IPS-NIHi7 (cell line): Measurements from ENCODE around the gene POU2F3.
"Not testable (repeated sequence)": the region's sequence is repeated elsewhere in the genome, so short reads cannot be mapped to it uniquely, and the experiment has no call there.

Experiments
- DNase-seq: peaks from one replicate; pipeline ENCODE4 v3.0.0; 2012; ENCODE audit warnings: mixed read lengths; ENCODE audit errors: extremely low spot score

POU2F3 gene

DNA sequence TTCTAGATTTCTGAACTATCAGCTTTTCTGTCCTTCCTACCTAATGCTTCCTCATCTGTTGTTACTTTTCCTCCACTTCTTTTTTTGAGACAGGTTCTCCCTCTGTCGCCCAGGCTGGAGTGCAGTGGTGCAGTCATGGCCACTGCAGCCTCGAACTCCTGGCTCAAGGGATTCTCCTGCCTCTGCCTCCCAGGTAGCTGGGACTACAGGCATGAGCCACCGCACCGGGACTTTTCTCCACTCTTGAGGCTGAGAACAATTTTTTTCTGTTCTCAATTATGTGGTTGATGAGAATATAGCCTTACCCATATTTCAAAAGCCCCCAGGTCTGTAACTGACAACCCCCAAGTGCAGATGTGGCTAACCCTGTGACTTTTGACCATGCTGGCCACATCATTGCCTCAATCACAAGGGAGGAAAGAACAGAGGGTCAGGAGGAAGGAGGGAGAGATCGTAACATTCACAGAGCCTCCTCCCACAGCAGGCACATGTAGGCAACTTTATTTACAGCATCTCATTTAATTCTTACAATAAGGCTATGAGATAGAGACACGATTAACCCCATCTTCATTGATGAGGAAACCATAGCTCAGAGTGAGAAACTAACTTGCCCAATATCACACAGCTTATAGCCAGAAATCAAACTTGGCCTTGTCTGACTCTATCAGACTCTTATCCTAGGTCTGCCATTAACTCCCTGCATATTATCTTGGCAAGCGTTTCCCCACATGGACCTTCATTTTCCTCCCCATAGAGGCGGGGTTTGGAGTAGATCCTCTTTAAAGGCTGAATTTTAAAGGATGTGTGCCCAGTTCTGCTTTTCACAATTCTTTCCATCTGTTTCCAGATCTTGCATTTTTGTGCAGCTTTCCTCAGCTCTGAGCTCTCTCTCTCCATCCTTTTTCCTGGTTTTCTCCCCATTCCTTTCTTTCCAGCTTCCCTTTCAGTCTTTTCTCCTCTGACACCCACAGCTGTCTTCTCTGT is 9.6 kb downstream of the POU2F3 start:
- no peak for DNase-seq

DNA sequence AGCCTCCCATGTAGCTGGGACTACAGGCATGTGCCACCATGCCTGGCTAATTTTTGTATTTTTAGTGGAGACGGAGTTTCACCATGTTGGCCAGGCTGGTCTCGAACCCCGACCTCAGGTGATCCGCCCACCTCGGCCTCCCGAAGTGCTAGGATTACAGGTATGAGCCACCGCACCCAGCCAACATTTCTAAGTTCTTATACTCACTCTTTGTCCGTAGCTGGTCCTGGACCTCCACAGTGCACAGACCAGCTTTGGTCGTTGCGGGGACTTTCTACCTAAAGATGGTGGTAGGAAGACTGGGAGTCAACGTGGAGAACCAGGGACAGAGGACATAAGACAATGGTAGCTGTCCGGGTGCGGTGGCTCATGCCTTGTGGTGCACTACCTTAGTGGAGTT is 13.4 kb downstream of the POU2F3 start:
- not testable (repeated sequence) for DNase-seq

DNA sequence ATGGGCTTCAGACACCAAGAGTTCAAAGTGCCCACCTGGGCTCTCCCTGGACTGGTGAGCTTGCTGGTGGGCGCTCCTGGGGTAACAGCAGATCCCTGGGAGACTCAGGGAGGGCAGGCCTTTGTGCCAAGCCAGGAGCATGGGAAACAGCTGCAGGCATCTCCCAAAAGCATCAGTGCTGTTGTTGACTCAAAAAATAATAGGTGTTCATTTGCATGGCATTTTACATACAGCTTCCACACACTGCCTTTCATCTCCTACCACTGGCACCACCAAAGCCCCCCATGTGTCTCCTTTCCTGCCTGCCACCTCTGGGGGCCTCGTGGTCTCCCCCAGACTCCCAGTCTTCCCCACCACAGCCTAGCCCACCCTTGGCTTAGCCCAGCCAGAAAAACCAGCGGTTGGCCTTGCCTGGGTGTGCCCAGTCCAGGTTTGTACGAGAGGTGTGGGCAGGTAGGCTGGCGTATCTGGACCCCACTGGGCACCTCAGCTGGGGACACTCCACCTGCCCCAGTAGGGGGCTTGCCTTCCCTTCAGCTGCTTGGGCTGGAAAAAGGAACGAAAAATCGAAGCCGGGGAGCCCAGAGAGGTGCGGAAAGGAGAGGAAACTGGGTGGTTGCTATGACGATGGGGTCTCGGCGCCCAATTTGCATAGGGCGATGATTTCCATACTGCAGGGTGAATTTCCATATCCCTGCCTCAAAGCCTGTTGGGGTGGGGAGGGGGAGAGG is 15.0 kb downstream of the POU2F3 start:
- DNase-seq = peak; percentile 85

DNA sequence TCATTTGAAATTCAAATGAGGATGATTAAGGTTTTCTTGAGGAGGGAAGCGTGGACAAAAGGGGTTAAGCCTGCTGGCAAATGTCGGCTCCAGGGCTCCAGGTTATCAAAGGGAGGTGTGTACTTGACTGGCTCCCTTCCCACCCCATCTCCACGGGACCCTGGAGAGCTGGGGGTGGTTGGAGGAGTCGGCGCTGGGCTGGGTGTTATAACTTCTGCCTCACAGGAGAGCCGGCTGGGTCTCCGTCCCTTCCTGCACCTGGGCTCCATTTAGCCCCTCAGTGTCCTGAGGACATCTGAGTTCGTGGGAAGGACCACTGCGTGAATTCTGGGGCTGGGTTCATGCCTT is 15.6 kb downstream of the POU2F3 start:
- no peak for DNase-seq

DNA sequence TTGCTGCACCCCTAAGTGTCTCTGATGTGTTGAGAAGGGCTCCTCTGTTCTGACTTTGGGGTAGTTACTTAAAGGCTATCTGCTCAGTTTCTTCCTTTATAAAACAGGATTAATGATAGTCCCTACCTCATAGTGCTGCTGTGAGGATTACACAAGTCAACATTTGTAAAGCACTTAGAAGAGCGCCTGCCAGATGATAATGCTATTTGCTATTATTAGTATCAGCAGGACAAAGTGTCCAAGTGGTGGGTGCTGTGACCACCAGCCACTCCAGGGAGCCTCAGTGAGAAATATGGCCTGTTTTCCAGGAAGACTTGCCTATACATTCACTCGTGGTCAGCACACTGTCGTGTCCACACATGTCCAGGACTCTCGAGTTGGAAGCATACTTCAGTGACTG is 16.2 kb downstream of the POU2F3 start:
- DNase-seq = no peak

DNA sequence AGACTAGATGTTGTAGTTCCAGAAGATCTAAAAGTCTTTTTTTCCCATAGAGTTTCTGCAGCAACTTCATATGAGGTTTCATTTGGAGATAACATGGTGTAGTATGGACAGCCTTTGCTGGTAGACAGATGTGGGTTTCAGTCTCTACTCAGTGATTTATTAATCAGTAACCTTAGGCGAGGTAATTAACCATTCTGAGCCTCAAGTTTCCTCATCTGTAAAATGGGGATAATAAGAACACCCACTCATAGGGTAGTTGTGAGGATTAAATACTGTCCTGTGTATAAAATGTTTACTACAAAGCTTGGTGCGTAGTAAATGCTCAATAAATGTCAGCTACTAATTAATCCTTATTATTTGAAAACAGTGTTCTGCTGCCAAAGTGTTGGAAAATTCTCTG is 16.8 kb downstream of the POU2F3 start:
- DNase-seq = no peak

DNA sequence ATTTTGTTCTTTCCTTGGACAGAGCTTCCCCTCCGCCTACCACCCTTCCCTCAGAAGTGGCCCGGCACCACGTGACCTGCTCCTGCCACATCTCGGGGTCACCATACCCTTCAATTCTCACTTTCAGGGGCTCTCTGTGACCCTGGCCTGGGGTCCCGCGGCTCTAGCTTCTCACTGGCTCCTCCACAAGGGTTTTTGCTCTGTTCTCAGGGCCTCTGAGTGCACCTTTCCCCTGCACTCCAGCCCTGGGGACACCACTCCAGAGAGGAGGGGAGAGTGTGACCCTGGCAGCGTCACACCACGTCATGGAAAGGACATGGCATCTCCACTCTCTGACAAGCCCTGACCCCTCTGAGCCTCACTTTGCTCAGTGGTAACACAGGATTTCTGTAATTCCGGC is 17.4 kb downstream of the POU2F3 start:
- DNase-seq = no peak

DNA sequence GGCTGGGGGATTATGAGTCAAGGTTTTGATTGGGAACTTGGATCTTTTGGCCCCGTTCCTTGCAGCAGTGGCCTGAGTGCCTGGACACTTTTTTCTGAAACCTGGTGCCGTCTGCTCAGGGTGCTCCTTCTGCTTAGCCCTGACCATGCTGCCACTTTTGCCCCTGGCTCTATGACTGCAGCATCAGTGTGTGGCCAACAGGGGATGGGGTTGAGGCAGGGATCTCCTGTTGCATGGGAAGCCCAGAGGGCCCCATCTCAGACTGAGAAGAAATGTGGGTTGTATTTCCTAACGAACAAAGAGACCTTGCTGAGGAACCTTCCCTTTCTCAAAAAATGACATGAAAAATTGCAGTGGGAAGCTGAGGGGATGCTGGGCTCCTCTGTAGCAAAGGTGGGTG is 18.7 kb downstream of the POU2F3 start:
- no peak for DNase-seq

DNA sequence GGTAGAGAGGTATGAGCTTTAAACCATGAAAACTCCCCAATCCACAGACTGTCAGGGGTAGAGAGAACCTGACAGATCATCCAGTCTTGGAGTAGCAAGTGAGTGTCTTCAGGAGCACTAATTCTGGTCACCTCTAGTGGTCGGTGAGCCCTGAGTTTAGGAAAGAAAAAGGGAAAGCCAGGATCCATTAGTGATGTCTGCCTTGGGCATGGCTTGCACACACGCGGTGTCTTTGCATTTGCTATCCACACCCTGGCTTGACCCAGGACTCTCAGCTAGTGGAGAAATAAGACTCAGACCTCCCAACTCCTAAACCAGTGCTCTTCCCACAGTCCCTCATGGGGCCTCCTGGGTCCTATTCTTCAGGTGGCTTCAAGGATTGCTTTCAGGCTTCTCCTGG is 19.3 kb downstream of the POU2F3 start:
- no peak for DNase-seq

DNA sequence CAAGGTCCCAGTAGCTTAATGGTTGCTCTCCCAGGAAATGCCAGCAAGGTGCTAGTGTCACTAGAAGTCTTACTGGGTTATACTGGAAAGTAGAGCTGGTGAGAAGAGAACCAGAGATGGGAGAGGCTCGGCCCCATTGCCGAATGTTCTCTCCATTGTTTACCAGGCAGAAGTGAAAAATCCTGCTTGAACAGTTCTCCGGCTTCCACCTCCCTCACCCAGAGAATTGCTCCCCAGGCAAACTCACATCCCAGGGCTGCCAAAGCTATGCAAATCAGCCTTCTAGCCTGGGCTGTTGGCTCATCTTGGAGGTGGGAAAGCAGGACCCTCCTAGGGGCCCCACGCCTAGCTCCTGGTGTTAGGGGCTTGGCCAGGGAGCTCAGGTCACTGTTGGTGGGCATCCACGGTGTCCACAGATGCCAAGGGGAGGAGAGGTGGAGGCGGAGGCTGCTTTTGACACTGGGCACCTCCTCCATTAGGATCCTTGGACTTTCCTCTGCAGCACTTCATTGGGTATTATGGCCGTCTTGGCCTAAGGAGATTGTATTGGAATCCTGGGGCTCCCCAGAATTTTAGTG is 20.1 kb downstream of the POU2F3 start:
- DNase-seq = no peak

DNA sequence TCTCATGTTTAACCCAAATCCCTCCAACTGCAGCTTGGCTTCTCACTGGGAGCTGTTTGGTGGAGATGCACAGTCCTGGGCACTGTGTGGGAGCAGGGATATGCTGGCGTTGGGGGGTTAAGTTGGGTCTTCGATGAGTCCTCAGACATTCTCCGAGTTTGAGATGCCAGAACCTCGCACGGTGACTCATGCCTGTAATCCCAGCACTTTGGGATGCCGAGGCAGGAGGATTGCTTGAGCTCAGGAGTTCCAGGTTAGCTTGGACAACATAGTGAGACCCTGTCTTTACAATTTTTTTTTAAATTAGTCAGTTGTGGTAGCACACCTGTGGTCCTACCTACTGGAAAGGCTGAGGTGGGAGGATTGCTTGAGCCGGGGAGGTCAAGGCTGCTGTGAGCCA is 20.7 kb downstream of the POU2F3 start:
- DNase-seq = no peak

DNA sequence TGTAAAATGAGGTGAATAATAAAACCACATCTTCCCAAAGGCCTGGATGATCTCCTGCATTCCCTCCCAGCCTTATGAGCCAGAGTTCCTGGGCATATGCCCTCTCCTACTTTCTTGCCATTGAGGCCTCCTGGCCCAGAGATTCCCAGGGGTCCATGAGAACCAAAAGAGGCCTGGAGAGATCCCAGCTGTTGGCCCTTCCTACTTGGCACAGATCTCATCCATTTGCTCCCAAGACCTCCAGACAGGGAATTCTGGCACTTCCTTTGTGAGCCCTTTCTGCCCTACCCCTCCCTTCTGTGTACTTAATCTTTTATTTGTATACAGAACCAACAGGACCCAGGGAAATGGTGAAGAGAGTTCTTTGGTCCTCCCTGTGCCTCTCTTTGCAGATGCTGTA is 21.4 kb downstream of the POU2F3 start:
- DNase-seq = no peak

DNA sequence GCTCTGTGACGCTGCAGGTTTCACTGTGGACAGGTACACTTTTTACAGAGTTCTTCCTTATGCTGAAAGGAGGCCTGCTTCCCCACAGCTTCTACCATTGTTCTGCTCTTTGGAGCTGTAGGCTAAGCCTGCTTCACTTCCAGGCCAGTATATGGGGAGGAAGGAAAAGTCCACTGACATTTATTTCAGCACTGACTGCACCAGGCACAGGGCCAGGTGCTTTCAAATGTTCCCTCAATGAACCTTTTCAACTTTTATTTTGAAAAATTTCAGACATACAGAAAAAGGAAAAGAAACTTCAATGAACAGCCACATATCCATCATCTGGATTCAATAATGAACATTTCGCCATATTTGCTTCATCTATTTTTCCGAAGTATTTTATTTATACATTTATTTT is 22.0 kb downstream of the POU2F3 start:
- no peak for DNase-seq

DNA sequence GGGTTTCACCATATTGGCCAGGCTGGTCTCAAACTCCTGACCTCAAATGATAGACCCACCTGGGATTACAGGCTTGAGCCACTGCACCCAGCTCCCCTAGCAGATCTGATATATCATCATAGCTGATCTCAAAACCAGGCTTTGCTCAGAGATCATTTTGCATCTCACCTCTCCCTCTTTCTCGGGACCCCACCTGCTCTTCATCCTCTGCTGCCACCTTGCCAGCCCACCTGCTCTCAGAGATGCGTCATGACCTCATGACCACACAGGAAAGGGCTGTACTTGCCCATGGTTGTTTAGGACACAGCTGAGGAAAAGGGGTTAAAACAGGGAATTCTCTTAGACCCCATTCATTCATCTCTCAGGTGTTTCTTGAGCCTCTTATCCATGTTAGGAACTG is 27.4 kb downstream of the POU2F3 start:
- no peak for DNase-seq

DNA sequence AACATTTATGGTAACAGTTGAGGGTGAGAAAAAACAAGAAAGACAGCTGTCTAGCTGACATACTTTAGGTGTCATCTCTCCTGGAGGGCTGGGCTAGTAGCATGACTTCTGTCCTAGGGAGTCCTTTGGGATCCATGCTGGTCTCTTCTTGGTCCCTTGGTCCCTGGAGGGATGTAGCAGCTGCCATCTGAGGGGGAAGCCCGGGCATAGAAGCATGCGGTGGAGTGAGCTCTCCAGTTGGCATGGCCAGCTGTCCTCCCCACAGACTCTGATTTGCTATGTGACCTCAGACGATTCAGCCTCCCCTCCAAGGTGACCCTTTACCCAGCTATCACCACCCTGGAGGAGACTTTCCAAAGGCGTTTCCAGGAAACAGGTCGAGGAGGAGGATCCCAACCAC is 28.7 kb downstream of the POU2F3 start:
- DNase-seq = no peak

DNA sequence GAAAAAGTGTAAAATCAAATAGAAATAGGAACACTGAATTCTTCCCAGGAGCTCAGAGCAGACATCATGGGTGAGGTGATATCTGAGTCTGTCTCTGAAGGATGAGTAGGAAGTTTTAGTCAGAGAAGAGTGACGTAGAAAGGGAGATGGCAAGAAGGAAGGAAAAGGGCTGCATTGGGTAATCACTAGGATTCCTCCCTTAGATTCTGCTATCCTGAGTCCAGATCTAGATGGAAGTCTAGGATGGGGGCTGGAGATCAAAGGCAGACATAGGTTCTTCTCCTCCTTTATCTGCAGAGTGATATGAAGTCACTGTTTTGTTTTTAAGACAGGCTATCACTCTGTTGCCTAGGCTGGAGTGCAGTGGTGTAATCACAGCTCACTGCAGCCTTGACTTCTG is 30.4 kb downstream of the POU2F3 start:
- no peak for DNase-seq

DNA sequence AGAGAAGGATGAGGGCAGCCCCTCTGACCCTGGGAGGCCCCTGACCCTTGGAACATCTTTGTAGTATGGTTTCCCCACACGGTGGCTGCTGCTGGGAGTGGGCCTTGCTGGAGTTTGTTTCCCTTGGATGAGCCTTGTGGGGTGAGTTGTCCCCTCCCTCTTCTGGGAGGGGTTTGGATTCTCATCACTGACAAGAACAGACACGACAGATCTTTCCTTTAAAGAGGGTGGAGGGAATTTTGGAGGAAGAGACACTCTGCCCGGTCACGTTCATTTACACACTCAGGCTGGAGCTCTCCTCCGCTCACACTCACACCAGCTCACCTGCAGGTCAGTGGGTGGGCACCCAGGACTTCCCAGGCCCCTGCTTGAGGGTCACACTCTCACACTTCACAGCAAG is 31.7 kb downstream of the POU2F3 start:
- DNase-seq = no peak

DNA sequence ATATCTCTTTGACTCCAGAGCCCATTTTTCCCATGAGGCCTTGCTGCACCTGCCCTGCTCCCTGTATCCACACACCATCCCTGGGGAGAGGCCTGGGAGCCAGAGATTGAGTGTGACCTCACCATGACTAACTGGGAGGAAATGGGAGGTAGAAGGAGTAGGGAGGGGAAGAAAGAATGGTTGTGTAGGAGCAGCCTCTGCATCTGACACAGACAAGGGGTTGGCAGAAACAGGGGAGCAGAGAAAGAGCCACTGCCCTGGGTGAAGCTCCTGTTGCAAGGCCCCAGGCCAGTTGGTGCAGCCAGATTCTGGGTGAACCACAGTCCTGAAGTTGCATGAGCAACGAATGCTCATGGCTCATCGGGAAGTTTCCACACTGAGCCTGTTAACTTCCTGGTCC is 32.4 kb downstream of the POU2F3 start:
- no peak for DNase-seq

DNA sequence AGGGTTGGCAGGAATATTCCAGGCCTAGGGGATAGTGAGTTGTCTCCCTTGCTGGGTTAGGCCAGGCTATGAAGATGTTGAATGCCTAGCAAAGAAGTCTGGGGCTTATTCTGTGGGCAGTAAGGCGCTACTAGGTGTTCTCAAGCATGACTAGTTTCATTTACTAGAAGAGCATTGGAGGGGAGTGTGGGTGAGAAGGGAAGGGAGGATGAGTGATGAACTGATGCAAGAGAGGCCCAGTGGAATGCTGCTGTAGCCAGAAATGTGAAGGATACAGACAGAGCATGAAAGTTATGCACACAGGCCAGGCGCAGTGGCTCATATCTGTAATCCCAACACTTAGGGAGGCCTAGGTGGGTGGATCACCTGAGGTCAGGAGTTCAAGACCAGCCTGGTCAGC is 33.5 kb downstream of the POU2F3 start:
- no peak for DNase-seq

DNA sequence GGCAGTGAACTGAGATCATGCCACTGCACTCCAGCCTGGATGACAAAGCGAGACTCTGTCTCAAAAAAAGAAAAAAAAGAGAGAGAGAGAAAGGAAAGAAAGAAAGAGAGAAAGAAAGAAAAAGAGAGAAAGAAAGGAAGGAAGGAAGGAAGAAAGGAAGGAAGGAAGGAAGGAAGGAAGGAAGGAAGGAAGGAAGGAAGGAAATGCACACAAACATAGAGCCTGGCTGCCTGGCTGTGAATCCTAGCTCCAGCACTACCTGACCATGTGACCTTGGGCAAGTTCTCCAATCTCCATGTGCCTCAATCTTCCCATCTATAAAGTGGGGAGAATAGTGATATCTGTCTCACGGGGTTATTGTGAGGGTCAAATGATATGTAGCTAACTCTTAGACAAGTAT is 34.0 kb downstream of the POU2F3 start:
- DNase-seq = not testable (repeated sequence)

DNA sequence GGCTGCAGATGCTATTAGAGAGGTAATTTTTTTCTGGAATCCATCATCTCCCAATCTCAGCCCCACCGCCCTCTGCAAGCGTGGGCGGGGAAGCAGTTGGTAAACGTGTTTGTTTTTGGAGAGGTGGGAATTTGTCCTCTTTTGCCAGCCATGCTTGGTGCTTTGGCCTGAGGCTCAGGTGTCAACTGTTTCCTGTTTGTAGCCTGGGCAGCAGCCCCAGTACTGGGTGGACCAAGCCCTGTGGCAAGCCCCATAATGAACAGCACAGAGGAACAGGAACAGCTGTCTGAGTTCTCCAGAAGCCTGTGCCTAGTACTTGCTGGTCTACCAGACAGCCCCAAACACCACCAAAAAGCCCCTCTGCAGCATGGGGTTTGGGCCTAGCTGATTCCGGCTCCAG is 39.6 kb downstream of the POU2F3 start:
- DNase-seq = no peak

DNA sequence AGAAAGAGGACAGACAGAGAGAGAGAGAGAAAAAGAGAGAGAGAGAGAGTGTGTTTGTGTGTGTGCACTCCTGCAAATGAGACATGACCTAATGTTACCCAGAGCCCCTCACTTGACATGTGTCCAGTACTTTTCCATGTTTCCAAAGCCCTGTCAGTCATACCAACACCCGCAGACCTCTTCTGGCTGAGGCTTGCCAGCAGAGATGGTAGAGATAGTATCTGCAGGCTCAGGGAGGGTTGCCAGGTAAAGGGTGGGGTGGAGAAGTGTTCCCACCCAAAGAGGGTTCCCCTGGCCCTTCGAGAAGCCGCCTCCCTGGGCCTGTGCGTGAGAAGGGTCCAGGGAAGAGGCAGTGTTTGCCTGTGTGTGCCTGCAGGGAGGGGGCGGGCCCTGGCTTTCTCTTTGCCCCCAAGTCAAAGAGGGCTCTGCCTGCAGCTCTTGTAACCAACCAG is 40.7 kb downstream of the POU2F3 start:
- DNase-seq = no peak
